GM18519 (cell line): ENCODE data around the gene ABCA4.
"Not testable (repeated sequence)": the region's sequence is repeated elsewhere in the genome, so short reads cannot be mapped to it uniquely, and the experiment has no call there.

Experiments
- ATAC-seq: cut with Tn5 transposase; IDR thresholded peaks from one replicate; pipeline ENCODE4 v1.9.1; 2021; ENCODE audit warnings: mild to moderate bottlenecking, moderate library complexity; ENCODE audit not compliant: unreplicated experiment, low FRiP score

ABCA4 gene

DNA sequence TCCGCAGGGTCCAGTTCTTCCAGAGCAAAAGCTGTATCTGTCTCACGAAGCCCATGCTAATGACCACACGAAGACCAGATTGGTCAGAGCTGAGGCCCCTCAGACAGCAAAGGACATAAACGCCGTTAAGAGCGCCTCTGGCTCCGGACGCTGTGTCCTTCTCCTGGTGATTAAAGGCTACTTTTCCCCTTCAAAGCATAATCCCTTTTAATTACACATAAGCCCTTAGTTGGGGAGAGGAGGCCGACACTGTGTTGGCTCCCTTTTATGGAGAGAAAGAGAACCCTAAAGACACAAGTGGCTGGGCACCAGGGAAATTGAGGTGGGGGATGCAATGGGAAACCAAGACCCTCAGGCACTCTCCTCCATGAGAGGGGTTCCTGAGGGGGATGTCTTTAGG lies at the start of gene ABCA4:
ABCA4 (minus strand) TSS at position 158 of the 400 bp plus-strand sequence; CDS start at position 55, 103 bp downstream.
- ATAC-seq, result no peak

DNA sequence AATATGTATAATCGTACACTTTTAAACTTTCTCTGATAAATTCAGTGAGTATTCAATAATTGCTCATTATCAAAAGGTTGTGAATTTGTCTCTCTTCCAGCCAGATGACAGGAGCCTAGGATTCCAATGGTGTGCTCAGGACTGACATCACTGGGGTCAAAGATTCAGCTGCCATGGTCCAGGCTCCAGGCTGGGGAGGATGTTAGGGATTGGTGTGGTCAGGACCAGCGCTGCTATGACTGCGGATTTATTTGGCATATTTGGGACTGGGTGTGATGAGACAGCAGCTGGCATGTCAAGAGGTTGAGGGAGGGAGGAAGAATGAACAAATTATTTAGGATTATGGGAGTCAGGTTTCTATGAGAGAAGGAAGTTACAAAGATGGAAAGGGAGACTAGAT lies 48.2 kb upstream of the ABCA4 start:
- ATAC-seq, result no peak

DNA sequence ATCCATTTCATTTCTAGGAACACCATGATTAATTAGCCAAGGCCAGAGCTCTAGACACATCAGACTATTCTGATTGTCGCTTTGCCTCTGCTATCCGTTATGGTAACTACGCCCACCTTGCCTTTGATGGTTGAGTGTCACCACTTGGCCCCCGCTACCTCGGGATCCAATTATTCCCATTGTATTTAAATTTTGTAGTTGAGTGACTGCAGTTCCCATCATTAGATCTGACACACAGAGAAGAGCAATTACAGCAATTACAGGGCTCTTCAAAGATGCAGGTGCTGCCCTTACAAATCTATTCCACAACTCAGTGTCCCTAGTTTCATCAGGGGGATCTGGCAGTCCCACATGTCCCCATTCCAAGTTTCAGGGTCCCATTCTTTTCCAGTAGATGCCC lies 44.9 kb upstream of the ABCA4 start:
- ATAC-seq, result no peak

DNA sequence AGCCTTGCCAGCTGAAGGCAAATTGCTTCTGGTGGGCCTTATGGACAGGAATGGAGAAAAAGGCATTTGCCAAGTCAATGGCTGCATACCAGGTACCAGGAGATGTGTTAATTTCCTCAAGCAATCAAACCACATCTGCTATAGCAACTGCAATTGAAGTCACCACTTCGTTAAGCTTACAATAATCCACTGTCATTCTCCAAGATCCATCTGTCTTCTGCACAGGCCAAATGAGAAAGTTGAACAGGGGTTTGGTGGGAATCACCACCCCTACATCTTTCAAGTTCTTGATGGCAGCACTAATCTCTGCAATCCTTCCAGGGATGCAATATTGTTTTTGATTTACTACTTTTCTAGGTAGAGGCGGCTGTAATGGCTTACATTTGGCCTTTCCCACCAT lies 43.9 kb upstream of the ABCA4 start:
- not testable (repeated sequence) for ATAC-seq

DNA sequence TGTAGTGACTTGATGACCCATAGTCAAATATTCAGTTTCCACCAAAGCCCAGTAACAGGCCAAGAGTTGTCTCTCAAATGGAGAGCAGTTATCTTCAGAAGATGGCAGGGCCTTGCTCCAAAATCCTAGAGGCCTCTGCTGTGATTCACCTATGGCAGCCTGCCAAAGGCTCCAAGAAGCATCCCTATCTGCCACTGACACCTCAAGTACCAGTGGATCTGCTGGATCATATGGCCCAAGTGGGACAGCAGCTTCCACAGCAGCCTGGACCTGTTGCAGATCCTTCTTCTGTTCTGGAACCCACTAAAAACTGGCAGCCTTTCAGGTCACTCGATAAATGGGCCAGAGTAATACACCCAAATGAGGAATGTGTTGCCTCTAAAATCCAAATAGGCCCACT lies 43.2 kb upstream of the ABCA4 start:
- not testable (repeated sequence) for ATAC-seq

DNA sequence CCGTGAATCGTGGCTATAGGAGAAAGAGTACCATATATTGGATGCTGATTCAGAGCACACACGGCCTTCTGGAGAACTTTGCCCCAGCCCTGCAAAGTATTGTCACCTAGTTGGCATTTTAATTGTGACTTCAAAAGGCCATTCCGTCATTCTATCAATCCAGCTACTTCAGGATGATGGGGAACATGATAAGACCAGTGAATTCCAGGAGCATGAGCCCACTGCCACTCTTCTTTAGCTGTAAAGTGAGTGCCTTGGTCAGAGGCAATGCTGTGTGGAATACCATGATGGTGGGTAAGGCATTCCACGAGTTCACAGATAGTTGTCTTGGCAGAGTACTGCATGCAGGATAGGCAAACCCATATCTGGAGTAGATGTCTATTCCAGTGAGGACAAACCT lies 42.3 kb upstream of the ABCA4 start:
- not testable (repeated sequence) for ATAC-seq

DNA sequence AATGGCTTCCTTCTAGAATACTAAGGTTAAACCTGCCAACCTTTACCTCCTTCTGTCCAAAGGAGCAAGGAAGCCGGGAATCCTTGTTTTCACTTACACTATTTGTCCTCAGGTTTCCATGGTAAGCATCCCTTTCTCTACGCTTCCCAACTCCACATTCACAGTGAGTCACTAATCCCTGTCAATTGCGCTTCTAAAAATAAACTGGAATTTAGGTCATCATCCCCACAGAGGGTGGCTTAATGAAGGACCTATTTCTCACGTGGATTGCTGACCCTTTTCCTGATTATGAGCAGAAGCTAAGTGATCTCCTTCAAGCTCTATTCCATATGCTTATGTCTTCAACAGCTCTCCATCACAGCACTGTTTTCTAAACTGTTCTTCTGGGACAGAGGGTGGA lies 39.9 kb upstream of the ABCA4 start:
- ATAC-seq, result no peak

DNA sequence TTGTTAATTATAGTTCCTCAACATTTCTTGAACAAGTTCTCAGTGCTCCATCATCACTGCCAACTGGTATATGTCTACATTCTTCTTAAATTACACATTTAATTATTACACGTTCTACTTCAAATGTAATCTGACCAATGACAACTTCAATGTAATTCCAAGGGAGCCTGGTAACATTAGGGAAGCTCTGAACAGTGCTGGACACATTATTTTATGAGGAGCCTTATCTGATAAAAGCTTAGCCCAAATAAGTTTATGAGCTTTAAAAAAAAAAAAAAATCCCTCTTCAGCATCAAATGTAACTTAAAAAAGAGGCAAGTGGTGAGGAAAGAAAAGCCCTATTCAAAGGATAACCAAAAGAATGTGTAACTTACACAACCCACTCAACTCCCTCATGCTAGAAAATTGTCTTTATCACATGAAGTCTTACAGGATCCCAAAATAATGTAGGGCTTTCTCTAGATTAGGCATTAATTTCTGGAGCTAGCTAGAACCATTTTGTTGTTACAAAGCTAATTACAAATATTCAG lies 35.2 kb upstream of the ABCA4 start:
- no peak for ATAC-seq

DNA sequence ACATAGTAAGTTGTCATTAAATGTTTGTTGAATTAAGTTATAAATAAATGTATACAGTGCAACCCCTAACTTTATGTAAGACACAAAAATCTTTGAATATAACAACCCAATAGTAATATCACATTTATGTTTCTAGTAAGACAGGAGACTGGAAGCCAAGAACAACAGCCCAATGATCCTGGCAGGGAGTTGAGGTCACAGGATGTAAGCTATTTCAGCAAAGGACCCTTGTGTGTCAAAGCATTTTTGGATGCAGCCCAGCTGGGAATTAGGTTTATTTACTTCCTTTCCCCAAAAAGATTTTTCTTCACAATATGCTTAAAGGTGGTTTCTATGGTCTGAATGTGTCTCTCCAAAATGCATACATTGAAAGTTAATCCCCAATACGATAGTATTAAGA lies 34.0 kb upstream of the ABCA4 start:
- no peak for ATAC-seq

DNA sequence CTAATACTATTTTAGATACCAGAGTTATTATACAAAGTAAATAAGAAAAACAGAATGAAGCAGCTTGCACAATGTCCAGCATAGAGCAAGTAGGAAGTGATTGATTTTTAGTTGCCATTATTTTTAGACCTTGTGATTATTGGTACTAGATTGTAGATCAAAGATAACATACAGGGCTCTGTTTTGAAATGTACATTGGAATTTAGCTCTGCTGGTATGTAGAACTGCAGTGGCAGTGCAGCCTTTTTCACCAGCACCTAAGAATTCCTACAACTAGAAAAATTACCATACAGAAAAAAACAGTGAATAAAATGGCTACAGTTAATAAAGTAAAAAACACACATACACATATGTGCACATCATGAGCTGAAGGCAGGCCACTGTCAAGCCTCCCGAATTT lies 32.2 kb upstream of the ABCA4 start:
- no peak for ATAC-seq

DNA sequence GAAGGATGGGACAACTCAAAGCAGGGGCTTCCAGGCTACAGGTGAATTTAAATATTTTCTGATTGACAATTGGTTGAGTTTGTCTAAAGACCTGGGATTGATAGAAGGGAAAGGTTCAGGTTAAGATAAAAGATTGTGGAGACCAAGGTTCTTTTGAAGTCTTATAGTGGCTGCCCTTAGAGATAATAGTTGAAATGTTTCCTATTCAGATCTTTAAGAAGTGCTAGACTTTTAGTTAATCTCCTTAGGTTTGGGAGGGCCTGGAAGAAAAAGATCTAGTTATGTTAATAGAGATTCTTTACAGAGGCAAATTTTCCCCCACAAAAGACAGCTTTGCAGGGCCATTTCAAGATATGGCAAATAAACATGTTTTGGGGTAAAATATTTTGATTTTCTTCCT lies 28.2 kb upstream of the ABCA4 start:
- ATAC-seq, result not testable (repeated sequence)

DNA sequence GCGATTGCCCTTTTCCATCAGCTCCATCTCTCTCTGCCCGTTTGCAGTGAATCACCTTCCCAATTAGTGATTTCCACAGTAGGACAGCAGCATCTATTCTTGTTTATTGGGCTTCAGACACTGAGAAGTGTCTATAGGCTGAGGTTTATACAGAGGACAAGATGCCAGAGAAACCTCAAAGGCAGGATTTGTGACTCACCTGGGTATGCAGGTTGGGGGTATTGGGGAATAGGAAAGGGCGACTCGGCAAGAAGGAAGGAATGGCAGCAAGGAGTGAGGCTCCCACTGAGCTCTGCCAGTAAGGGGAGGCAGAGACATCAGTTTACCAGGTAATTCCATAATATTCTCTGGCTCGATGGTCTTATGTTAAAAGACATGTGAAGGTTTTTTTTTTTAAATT lies 25.3 kb upstream of the ABCA4 start:
- ATAC-seq, result no peak

DNA sequence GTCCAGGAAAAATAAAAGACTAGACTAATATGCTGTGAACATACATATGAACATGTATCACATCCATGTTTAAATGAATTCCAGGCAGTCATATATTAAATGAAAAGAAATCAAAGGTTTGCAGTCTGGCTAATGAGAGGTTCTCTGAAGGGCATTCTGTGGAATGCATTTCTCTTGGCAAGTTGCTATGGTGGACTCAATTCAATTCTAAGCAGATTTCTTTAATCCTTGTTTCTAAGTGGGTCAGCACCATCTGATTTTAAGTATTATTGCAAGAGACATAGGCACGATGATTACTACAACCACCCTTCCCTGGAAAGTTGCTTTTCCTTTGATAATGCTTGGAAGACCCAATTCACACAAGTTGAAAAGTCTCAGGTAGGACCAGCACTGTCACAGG lies 23.9 kb upstream of the ABCA4 start:
- no peak for ATAC-seq

DNA sequence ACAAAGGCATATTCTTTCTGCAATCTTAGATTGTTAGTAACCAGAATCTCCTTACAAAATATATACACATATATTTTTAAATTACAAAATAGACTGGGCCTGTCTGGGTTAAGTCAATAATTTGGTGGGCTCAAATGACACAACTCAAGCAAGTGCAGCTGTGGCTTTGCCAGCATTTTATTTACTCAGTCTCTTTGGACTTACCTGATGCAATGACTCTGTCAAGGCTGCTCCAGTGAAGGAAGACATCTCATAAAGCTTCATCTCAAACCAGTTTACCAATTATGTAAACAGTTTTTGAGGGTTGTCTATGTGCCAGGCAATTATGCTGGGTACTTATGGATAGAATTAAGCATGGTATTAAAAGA lies 22.8 kb upstream of the ABCA4 start:
- ATAC-seq, result no peak

DNA sequence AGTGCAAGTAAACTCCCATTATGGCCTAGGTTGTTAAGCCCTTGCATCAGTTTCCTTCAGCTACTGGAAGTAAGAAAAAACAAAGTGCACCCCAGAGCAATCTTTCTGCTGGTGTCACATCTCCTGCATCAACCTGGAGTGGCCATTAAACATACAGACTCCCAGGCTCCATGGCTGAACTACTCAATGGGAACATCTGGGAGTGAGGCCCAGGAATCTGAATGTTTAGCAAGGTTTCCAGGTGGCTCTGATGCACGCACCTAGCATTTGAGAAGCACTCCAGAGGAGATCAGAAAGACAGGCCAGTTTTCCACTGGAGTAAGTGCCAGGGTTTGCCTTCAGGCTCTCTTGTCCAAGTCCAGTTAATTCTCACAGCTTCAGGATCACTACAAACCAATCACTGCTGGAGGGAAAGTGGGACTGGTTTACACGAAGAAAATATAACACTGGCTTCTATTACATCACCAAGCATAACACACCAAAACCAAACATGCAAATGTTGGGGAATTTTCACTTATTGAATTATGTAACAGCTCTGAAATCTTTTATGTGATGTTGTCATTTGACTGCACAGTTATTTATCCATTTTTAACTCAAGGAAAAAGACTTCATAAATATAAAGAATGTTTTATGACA lies 22.3 kb upstream of the ABCA4 start:
- ATAC-seq, result no peak

DNA sequence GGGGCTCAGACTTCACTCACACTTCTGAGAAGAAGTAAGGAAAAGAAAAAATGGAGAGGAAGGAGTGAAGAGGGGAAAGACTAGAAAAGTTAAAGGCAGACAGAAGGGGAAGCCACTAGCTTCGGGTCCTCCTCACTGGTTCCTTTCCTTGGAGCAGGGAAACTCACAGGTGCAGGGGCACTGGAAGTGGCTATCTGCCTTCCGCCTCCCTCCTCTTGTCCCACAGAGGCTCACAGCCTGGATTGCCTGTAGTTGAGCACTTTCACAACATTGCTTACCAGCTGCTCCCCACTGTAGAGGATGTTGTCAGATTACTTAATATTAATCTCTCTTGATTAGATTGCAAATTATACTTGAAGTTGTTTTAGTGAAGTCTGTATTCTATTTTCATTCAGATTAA lies 21.6 kb upstream of the ABCA4 start:
- no peak for ATAC-seq

DNA sequence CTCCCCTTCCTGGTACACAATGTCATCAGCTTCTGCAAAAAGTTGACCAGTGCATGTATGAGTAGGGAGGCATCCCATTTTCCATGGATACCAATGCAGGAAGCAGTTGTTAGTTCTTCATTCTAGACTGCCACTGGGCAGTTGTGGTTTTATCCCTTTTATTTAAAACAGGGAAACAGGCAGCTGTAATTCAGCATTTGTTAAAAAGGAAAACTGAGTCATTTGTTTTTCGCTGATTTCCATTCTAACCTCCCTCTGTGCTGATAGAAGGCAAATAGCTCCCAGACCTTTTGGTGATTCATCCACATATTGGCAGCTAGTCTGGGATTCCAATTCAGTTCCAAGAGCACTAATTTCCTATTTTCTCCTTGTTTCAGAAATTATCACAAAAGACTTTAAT lies 21.1 kb upstream of the ABCA4 start:
- ATAC-seq, result no peak

DNA sequence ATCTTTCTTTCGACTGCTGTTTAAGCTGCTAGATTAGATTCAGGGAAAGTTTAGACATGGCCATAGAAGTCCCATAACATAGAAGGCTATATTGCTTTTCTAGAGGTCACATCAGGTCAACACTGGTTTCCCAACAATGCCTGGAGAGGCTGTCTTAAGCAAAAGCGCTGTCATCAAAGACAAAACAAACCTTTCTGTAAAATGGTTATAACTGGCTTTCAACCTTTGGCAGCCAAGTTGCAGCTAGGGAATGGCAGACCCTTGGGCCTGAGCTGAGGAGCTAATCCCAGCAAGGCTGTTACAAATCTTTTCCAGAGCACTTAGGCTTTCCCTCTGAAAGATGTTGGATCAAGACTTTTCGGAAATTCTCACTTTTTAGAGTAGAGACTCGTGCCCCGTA lies 11.2 kb upstream of the ABCA4 start:
- ATAC-seq, result no peak

DNA sequence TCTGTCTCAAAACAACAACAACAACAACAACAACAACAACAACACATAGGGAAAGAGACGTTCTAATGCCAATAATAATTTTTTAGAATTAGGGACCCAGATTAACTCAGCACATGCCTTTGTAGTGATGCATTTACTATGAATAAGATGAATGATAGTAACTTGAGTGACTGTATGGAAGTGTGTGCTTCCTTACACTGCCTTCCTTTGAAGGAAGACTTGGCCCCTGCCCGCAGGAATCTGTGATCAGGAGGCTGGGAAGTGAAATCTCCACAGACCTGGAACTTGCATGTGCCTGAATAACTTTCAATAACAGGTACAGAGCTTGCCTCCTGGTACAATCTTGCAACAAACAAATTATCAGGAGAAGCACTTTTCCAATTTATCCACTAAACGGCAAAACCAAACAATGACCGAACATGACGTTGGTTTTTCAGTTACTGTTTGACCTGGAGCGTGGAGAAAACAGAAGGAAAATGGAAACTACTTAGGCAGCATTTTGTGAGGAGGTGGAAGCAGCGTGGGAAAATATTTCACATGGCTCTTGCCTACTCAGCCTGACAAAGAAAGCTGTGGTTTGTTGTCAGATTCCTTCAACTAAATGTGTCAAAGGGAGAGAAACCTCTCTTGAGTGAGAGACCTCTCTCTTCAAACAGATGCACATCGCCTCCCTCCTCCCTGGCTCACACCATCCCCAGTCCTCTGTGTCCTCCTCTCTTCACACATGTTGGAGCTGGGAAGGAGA lies 10.1 kb upstream of the ABCA4 start:
- ATAC-seq, result no peak

DNA sequence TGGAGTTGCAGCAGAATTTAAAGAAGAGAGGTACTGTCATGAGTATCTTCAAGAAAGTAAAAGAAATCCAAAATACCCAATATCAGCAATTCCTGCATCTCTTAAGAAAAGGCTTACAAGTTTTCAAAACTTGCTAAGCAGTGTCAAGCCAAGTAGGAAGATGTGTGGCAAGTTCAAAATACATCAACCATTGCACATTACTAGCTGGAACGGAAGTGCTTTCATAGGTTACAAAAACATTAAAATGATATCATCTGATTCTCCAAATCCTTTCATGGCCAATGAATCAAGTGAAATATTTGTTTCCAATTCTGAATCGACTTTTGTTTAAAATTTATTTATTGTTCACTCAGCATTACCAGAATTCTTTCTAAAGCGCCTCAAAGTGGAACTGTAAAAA lies 5.7 kb upstream of the ABCA4 start:
- no peak for ATAC-seq

DNA sequence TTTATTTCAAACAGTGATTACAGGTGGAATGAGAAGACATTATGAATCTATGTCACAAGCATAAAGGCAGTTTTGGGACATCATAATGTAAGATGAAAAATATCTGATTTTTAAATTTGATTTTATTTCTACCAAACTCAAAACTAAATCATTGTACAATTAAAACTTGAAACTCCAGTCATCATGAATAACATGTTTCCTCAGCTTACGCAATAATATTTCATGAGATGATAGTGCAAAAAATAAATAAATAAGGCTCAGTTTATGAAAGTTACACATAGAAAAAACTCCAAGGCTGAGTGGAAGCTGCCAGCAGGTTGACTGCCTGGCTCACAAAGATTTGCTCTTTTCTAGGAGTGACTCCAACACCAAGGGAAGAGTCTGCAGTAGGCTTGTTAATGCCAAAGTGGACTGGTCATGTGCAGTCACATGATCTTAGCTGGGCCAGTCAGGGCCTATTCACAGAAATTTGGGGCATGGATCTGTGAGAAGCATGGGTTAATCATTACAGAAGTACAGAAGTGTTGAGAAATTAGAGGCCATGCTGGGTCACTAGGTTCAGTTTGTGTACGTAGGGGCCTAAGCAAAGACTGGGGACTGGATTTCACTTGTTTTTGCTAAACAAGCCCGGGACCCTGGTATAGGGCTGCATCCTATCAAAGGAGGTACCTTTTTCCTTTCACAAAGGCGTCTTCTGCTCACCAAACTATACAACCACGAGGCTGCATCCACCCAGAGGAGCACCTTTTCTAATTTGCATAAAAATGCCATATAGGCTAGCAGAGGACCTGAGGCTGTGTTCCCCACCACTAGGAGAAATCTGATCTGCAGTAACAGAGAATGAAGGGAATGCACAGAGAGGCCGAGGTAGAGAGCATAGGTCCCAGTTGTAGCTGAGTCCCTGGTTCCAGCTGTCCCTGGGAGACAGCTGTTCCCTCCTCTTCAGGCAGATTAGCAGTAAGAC lies 4.9 kb upstream of the ABCA4 start:
- no peak for ATAC-seq
